GM19463 (cell line): ENCODE data around the gene EMILIN1.

Experiments
- ATAC-seq: cut with Tn5 transposase; IDR thresholded peaks from one replicate; pipeline ENCODE4 v1.9.1; 2021; ENCODE audit warnings: mild to moderate bottlenecking, moderate library complexity; ENCODE audit not compliant: unreplicated experiment

Gene EMILIN1

DNA sequence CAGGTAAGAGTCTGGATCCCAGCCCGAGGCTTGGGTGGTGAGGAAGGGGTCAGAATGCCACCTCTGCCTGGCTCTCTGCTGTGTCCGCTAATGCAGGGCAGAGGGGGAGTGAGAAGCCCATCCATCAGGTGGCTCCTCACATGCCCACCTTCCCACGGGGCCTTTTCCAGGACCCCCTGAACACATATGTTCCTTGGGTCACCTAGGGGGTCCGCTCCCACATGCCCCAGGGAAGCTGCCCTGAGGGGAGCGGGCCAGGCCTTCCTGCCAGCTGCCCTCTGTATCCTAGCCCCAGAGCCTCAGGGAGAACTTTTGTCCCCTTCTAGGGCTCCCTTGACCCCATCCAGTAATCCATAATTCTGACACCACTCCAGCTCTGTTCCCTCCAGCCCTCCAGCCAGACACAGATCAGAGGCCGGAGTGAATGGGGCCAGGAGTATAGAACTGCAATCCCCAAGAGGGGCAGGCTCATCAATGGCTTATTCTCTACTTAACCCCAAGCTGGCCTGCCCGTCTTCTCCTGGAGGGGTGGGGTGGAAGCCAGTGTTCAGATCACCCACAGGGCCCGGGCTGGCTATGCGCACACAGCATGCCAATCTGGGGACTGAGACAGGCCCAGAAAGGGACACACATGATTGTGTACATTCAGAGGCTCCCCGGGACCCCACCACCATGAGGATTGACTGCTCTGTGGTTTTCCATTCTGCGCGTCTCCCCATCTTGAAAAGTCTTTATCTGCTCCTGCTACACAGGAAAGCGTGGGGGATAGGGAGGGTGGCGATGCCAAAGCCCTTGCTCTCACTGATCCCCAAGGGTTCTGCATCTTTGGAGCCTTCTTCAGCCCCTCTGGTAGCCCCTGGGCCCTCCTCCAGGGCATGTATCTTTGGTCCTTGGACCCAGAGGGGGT lies 1.1 kb downstream of the EMILIN1 start:
- no peak for ATAC-seq

DNA sequence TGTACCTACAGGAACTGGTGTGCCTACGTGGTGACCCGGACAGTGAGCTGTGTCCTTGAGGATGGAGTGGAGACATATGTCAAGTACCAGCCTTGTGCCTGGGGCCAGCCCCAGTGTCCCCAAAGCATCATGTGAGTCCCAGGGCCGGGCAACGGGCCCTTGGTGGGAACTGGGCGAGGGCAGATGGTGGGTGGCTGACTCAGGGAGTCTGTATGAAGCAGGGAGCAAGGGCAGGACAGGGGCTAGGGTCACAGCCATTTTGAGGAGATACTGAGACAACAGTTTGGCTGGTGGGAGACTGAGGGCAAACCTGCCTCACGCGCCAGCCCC lies 1.7 kb downstream of the EMILIN1 start:
- no peak for ATAC-seq

DNA sequence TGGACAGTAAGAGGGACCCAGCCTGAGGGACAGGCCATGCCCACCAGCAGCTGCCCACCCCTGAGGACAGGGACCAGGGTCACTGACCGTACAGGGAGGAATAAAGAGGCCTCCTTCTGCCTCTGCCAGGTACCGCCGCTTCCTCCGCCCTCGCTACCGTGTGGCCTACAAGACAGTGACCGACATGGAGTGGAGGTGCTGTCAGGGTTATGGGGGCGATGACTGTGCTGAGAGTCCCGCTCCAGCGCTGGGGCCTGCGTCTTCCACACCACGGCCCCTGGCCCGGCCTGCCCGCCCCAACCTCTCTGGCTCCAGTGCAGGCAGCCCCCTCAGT lies 2.2 kb downstream of the EMILIN1 start:
- ATAC-seq: no peak

DNA sequence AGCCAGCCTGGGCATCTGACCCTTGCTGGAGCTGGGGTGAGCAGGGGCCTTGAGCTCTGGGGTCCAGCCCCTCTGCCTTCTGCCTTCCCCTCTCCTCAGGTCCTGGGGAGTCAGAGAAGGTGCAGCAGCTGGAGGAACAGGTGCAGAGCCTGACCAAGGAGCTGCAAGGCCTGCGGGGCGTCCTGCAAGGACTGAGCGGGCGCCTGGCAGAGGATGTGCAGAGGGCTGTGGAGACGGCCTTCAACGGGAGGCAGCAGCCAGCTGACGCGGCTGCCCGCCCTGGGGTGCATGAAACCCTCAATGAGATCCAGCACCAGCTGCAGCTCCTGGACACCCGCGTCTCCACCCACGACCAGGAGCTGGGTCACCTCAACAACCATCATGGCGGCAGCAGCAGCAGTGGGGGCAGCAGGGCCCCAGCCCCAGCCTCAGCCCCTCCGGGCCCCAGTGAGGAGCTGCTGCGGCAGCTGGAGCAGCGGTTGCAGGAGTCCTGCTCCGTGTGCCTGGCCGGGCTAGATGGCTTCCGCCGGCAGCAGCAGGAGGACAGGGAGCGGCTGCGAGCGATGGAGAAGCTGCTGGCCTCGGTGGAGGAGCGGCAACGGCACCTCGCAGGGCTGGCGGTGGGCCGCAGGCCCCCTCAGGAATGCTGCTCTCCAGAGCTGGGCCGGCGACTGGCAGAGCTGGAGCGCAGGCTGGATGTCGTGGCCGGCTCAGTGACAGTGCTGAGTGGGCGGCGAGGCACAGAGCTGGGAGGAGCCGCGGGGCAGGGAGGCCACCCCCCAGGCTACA lies 3.8 kb downstream of the EMILIN1 start:
- no peak for ATAC-seq

DNA sequence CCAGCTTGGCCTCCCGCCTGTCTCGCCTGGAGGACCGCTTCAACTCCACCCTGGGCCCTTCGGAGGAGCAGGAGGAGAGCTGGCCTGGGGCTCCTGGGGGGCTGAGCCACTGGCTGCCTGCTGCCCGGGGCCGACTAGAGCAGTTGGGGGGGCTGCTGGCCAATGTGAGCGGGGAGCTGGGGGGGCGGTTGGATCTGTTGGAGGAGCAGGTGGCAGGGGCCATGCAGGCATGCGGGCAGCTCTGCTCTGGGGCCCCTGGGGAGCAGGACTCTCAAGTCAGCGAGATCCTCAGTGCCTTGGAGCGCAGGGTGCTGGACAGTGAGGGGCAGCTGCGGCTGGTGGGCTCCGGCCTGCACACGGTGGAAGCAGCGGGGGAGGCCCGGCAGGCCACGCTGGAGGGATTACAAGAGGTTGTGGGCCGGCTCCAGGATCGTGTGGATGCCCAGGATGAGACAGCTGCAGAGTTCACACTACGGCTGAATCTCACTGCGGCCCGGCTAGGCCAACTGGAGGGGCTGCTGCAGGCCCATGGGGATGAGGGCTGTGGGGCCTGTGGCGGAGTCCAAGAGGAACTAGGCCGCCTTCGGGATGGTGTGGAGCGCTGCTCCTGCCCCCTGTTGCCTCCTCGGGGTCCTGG lies 4.5 kb downstream of the EMILIN1 start:
- ATAC-seq: no peak

DNA sequence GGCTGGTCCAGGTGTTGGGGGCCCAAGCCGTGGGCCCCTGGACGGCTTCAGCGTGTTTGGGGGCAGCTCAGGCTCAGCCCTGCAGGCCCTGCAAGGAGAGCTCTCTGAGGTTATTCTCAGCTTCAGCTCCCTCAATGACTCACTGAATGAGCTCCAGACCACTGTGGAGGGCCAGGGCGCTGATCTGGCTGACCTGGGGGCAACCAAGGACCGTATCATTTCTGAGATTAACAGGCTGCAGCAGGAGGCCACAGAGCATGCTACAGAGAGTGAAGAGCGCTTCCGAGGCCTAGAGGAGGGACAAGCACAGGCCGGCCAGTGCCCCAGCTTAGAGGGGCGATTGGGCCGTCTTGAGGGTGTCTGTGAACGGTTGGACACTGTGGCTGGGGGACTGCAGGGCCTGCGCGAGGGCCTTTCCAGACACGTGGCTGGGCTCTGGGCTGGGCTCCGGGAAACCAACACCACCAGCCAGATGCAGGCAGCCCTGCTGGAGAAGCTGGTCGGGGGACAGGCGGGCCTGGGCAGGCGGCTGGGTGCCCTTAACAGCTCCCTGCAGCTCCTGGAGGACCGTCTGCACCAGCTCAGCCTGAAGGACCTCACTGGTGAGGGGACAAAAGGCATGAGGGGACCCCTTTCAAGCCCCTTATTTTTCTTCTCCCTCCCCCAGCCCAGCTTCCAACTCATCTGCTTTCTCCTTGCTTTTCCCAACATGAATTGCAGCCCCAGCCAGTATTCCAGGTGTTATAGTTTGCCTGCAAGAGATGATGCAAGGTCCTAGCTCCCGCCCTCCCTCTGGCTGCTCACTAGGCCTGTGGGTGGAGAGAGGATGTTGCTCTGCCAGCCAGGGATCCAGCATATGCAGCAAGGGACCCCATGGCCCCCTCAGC lies 5.2 kb downstream of the EMILIN1 start:
- ATAC-seq: no peak

DNA sequence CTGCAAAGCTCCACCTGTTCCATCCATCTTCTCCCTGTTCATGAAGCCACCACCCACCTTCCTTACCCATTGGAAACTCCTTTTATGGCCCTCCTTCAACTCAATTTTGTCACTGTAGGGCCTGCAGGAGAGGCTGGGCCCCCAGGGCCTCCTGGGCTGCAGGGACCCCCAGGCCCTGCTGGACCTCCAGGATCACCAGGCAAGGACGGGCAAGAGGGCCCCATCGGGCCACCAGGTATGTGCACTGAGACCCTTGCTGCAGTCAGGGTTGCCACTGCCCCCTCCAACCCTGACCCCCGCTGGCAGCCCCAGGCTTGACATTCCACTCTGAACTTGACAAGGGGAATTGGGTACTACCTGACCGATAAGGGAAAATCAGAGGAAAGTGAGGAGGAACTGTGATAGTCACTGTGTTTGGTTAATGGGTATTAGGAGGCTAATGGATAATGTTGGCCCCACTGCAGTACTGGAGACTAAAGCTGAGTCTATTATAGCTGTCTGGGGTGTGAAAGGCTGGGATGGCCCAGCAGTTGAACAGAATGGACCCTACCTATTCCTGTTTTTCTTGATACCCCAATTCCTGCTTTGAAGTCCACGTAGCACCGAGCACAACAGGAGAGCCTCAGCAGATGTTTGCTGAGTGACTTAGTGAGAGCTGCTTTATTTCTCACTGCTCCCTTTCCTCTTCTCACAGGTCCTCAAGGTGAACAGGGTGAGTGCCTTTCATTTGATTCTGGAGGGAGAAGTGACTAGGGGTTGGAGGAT lies 6.1 kb downstream of the EMILIN1 start:
- no peak for ATAC-seq

DNA sequence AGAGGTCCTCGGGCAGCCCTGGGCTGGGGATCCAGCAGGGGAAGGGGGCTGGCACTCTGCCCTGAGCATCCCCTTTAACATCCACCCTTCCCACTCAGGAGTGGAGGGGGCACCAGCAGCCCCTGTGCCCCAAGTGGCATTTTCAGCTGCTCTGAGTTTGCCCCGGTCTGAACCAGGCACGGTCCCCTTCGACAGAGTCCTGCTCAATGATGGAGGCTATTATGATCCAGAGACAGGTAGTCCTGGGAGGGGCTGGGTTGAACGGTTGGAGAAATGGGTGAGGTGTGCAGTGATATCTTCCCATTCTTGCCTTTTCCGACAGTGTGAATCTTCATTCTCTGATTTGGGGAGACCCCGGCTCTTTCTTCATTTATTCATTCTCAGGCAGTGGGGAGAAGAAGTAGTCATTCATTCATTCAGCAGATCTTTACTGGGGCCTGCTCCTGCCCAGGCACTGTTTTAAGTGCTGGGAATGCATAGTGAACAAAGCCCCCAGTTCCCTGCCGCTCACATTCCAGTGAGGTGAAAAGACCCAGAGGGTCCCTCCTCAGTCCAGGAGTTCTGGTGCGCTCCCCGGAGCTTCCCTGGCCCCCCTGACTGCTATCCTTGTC lies 6.8 kb downstream of the EMILIN1 start:
- no peak for ATAC-seq

DNA sequence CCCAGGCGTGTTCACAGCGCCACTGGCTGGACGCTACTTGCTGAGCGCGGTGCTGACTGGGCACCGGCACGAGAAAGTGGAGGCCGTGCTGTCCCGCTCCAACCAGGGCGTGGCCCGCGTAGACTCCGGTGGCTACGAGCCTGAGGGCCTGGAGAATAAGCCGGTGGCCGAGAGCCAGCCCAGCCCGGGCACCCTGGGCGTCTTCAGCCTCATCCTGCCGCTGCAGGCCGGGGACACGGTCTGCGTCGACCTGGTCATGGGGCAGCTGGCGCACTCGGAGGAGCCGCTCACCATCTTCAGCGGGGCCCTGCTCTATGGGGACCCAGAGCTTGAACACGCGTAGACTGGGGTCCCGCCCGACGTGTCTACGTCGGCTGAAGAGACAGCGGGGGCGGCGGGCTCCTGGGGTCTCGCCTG lies 7.3 kb downstream of the EMILIN1 start:
- ATAC-seq: peak; percentile 1

DNA sequence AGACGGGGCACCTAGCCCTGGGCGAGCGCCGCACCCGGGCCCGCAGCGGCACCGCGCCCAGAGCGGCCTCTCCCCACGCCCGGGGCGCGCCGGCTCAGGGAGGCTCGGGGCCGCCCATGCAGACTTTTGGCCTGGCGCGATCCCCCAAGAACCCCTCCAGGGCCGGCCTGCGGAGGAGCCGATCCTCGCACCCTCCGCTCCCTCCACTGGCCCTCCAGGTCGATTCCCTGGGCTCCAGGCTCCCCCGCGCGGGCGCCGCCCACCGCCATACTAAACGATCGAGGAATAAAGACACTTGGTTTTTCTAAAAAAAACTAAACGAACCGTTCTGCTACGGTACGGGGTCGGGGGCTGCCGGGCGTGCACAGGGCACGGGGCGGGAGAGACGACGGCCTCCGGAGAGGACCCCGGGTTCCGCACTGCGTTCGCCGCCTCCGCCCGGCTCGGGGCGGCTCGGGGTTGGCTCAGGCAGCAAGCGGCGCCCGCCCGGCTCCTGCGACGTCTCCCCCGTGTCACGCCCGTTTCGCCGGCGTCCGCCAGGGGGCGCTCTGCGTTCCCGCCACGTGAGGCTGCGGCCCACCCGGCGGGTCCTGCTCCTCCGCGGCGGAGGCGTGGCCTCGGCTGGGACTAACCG lies 7.8 kb downstream of the EMILIN1 start:
- ATAC-seq: peak; percentile 87

DNA sequence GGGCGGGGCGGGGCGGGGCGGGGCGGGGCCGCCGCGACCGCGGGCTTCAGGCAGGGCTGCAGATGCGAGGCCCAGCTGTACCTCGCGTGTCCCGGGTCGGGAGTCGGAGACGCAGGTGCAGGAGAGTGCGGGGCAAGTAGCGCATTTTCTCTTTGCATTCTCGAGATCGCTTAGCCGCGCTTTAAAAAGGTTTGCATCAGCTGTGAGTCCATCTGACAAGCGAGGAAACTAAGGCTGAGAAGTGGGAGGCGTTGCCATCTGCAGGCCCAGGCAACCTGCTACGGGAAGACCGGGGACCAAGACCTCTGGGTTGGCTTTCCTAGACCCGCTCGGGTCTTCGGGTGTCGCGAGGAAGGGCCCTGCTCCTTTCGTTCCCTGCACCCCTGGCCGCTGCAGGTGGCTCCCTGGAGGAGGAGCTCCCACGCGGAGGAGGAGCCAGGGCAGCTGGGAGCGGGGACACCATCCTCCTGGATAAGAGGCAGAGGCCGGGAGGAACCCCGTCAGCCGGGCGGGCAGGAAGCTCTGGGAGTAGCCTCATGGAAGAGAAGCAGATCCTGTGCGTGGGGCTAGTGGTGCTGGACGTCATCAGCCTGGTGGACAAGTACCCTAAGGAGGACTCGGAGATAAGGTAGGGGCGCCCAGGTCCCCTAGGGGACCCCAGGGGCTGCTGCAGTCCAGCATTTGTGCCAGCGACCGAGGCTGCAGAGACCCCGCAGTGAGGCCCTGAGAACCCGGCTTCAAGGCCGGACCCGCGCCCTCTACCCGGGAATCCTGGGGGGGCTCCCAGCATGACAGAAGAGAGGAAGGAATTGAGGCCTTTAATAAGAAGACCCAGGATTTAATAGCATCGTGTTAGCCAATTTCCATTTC lies 8.5 kb downstream of the EMILIN1 start, which contains the start of gene KHK:
Gene KHK, plus strand, starts transcription at position 49 of the 870 bp plus-strand sequence. Its CDS starts 488 bp downstream, at position 537.
- peak; percentile 5 for ATAC-seq

DNA sequence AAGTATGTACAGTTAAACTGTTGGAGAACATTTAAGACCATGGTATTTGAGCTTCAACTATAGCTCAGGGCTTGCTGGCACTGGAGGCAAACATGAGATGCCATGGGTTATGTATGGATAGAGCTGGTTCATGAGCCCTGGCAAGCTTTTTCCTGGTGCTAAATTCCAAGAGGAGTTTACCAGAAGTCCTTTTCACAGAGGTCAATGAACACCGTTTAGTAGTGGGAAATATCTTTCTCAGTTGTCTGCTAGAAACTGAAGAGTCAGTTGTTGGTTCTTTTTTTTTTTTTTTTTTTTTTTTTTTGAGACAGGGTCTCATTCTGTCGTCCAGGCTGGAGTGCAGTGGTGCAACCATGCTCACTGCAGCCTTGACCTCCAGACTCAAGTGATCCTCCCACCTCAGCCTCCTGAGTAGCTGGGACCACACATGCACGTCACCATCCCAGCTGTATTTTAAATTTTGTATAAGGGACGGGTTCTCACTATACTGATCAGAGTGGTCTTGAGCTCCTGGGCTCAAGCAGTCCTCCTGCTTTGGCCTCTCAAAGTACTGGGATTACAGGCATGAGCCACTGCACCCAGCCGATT lies 9.5 kb downstream of the EMILIN1 start:
- ATAC-seq: no peak

DNA sequence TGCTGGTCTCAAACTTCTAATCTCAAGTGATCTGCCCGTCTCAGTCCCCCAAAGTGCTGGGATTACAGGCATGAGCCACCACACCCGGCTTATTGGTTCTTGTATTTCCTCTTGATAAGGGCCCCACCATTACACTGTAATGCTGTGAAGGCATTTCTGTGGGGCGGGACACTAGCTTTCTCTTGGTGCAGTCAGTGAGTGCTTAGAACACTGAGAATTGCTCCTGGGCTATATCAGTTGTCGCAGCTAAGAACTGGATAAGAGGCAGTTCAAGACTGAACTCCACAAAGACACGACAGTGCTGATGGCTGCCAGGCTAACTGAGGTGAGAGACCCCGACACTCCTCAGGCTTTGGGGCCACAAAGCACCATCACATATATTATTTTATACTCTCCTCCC lies 10.2 kb downstream of the EMILIN1 start:
- ATAC-seq: no peak

DNA sequence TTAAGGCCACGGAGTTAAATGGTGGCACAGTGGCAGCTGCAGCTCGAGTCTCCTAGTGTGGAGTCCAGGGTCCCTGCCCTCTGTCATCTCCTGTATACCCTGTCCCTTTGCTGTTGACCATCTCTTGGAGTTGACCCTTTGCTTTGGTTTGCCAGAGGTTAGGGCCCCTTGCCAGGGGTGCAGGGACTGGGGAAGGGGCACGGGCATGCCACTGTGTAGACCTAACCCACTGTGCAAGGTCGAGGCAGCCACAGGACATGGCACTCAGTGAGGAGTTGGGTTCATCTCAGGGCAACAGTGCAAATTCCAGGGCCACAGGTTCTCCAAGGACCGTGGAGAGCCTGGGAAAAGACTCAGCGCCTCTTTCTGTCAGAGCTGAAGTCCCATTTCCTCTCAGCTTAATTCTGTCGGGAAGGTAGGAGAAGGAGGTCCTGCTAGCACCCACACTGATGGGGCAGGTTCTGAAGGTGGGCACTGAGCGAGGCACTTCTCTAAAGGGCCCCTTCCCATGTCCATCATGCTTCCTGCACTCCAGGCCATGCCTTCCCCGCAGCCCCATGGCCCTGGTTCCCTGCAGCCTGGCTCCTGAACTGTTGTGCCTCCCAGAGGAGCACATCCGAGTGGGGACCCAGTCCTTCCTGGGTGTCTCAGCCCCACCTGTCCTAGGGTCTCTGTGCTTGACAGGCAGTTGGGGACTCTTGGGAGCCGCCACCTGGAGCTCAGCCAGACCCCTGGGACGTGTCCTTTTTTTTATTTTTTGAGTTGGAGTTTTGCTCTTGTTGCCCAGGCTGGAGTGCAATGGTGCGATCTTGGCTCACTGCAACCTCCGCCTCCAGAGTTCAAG lies 10.9 kb downstream of the EMILIN1 start:
- no peak for ATAC-seq

DNA sequence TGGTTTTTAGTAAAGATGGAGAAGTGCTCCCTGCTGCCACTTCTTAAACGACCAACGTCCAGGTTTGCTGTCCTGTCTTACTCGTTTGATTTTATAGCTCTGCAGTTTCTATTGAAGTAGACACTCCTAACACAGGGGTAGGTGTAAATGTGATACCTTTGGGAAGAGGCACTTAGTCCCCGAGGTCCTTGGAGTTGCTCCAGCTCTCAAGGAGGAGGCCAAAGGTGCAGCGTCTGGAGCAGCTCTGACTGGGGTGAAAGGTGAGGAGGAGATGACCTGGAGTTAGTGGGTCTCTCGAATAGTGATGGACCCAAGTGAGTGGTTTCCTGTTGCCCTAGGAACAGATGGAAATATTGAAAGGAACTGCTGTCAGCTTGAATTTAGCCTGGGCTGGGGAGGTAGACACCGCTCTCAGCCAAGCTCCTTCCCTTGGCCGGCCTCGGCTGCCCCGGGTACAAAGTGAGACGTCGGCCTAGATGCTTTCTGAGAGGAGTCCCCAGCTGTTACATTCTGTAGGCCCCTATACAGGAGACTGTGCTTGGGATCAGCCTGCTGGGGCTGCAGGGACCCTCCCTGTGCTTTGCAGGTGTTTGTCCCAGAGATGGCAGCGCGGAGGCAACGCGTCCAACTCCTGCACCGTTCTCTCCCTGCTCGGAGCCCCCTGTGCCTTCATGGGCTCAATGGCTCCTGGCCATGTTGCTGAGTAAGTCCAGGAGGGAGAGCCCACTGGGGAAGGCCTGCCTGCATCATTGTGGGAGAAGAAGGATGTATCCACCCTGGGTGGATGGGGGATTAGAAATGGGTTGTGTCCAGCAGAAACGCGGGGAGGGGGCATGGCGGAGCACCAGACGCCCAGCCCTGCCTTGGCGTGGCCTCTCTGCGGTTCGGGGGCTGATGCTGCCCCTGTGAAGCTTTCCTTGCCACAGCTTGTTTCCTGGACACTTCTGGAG lies 13.6 kb downstream of the EMILIN1 start:
- ATAC-seq: no peak
